Measurements from ENCODE around the gene S100A7. TPM values are rescaled to one million over a fixed set of nuclear protein-coding genes. Genes with fewer than 3 reads are reported as not detected.

Gene S100A7
- total and polyA plus RNA-seq, 2 of the 4 experiments (the other 2 are of a cell fraction), result not detected

DNA sequence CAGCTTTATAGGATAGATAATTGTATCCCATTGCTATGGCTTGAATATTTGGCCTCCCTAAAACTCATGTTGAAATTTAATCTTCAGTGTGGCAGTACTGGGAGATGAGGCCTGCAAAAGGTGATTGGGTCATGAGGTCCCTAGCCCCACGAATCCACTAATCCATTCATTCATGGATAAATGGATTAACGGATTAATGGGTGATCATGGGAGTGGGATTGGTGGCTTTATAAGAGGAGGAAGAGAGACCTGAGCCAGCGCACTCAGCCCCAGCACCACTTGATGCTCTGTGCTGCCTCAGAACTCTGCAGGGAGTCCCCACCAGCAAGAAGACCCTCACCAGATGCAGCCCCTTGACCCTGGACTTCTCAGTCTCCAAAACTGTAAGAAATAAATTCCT, 43.3 kb upstream of the S100A7 start:
- Histone ChIP-seq H3K9me1 (ENCODE audit: insufficient read depth, low read length) (peaks cover 12% of the 10 kb centered on the region), H2AK9ac (replicated peaks; ENCODE audit: low read depth, low read length, poor library complexity) (no peak overlapping the region), H3K79me1 (ENCODE audit: low read depth in 1 of 2, low read length in 2 of 2) (peaks cover 0 to 4% of the 10 kb centered on the region in 2 experiments; a peak in 1 of 4 replicates), H4K8ac (ENCODE audit: low read depth in 2 of 2, low read length in 2 of 2) (no peak overlapping the region), H3K18ac (ENCODE audit: low read depth, low read length) (no peak overlapping the region), H2BK120ac (ENCODE audit: low read depth, low read length) (no peak overlapping the region), H4K91ac (ENCODE audit: insufficient read depth, low read depth, low read length) (no peak overlapping the region), H3K4me2 (ENCODE audit: low read depth, low read length) (no peak overlapping the region), H3K27ac (ENCODE audit: insufficient read depth, low read length) (no peak overlapping the region), H3K56ac (ENCODE audit: extremely low read depth, insufficient read depth, low read length) (no peak overlapping the region), H2BK15ac (ENCODE audit: low read depth, low read length) (no peak overlapping the region), H4K20me1 (ENCODE audit: insufficient read depth, low read length) (no peaks in the 10 kb centered on the region), H3K23ac (ENCODE audit: low read depth, low read length) (no peak overlapping the region), H2BK5ac (ENCODE audit: low read depth, low read length, poor library complexity, severe bottlenecking) (no peak overlapping the region), H3K14ac (replicated peaks; ENCODE audit: low read depth, low read length) (no peak overlapping the region), H3K9me3 (ENCODE audit: control insufficient read depth, insufficient read depth, low read length) (no peaks in the 10 kb centered on the region), H3K36me3 (ENCODE audit: control insufficient read depth, insufficient read depth, low read length) (no peaks in the 10 kb centered on the region), H3K4ac (ENCODE audit: low read depth, low read length) (no peak overlapping the region), H2AK5ac (ENCODE audit: low read depth, low read length) (no peak overlapping the region), H2AFZ (replicated peaks; ENCODE audit: low read length, poor library complexity) (no peak overlapping the region), H4K5ac (ENCODE audit: low read depth, low read length) (no peak overlapping the region), H3K9ac (ENCODE audit: low read depth, low read length) (no peak overlapping the region), H3K4me3 (ENCODE audit: insufficient read depth, low read depth, low read length) (no peak overlapping the region), H3K4me1 (ENCODE audit: control insufficient read depth, insufficient read depth, low read length) (peaks cover 23% of the 10 kb centered on the region), H3K27me3 (ENCODE audit: control insufficient read depth, insufficient read depth, low read length) (peaks cover 10% of the 10 kb centered on the region), H2BK20ac (ENCODE audit: low read depth, low read length) (no peak overlapping the region)
- in situ Hi-C loops (cut with MboI; ENCODE audit: low sequenced_read_pairs) (no loop called here), dilution Hi-C loops (cut with HindIII; ENCODE audit: low sequenced_read_pairs, unreplicated experiment) (no loop called here), intact Hi-C loops (cut with micrococcal nuclease) (loop anchor here (10.0 kb wide), 1 partner anchor 481 kb away; the partner anchor contains the start of gene RAB13)
- no peak for TF ChIP-seq RCOR1 (IDR thresholded peaks at IDR 0.05; ENCODE audit: insufficient replicate concordance, low read length)
- TF ChIP-seq RFX5 (IDR thresholded peaks at IDR 0.05; ENCODE audit: low read depth, low read length), result no peak
- ATAC-seq (ENCODE audit: low read depth) (no peak), DNase-seq (no peak)
- CTCF ChIA-PET, result no interaction called here
- WGBS, 2 experiments (ENCODE audit: extremely low coverage in 2 of 2, insufficient read length in 1 of 2), result no CpG with 5 or more reads among the region's 3 CpGs
- no TSS peak for BruUV-seq (replicated peaks)
- POLR2A ChIA-PET (ENCODE audit: unreplicated experiment), result no interaction called here

Data from IMR-90 (cell line).